Lung (tissue), 12 donors: Measurements from ENCODE around the gene TAF11L5. TPM values are rescaled to one million over a fixed set of nuclear protein-coding genes. Genes with fewer than 3 reads are reported as not detected.
"Not testable (repeated sequence)": the region's sequence is repeated elsewhere in the genome, so short reads cannot be mapped to it uniquely, and the experiment has no call there.

Experiments used
- ATAC-seq: fragments of 200-7000 bp; cut with Tn5 transposase; one replicate; pipeline ENCODE4 v1.9.1; 2020; ENCODE audit warnings: moderate number of reproducible peaks; ENCODE audit not compliant: insufficient read depth, low FRiP score
- DNase-seq, 3 donors: peaks; one replicate each; pipeline ENCODE4 v3.0.0-alpha.2; 2013 to 2017
- H3K27ac ChIP-seq, 2 donors: one replicate each; pipeline ENCODE4 v1.5.1; 2013; ENCODE audit warnings: mild to moderate bottlenecking in 2 of 2, moderate library complexity in 2 of 2, control low read depth in 1 of 2, inconsistent platforms in 1 of 2, low read depth in 1 of 2, low read length in 1 of 2
- H3K27me3 ChIP-seq, 3 donors: one replicate each; pipeline ENCODE4 v1.5.1; 2013; ENCODE audit warnings: low read length in 2 of 3; ENCODE audit not compliant: control insufficient read depth in 3 of 3, insufficient read depth in 3 of 3
- H3K36me3 ChIP-seq, 4 donors: one replicate each; pipeline ENCODE4 v1.5.1; 2013; ENCODE audit warnings: low read length in 4 of 4, mild to moderate bottlenecking in 1 of 4, moderate library complexity in 1 of 4; ENCODE audit not compliant: control insufficient read depth in 4 of 4, insufficient read depth in 4 of 4
- H3K4me1 ChIP-seq, 5 donors: one replicate each; pipeline ENCODE4 v1.5.1; 2013; ENCODE audit warnings: low read length in 5 of 5, mild to moderate bottlenecking in 2 of 5, moderate library complexity in 1 of 5; ENCODE audit not compliant: control insufficient read depth in 5 of 5, insufficient read depth in 5 of 5
- H3K4me3 ChIP-seq: one replicate; pipeline ENCODE4 v1.5.1; 2013; ENCODE audit warnings: mild to moderate bottlenecking, control low read depth, moderate library complexity
- H3K9ac ChIP-seq, 2 donors: one replicate each; pipeline ENCODE4 v1.5.1; 2013; ENCODE audit warnings: low read length in 2 of 2, control low read depth in 1 of 2; ENCODE audit not compliant: insufficient read depth in 1 of 2
- H3K9me3 ChIP-seq, 4 donors: one replicate each; pipeline ENCODE4 v1.5.1; 2013; ENCODE audit warnings: low read length in 3 of 4, mild to moderate bottlenecking in 1 of 4, moderate library complexity in 1 of 4; ENCODE audit not compliant: control insufficient read depth in 4 of 4, insufficient read depth in 3 of 4
- WGBS, 2 donors: extraction: QIAGEN DNeasy Blood & Tissue Kit; methylation state at CpG; one replicate each; pipeline ENCODE4 v1.1.7; 2013; 5-methylcytosine and 5-hydroxymethylcytosine counted together
- polyA plus RNA-seq, 2 donors: library from polyadenylated mRNA; stranded (reverse); fragments of 200-250 nt; gene quantifications; one replicate each; pipeline ENCODE4 v1.2.1, GENCODE V29; 2013
- total RNA-seq, 2 donors: library from RNA; depleted of rRNA in 1 of 2; stranded (reverse); fragments of >200 nt in 1 of 2; gene quantifications; one replicate each; pipeline ENCODE4 v1.2.1, GENCODE V29; 2014 to 2021
- TF ChIP-seq, protein P1 (sequence below): IDR thresholded peaks from 2 replicates; pipeline ENCODE4 v1.5.1; 2012; ENCODE audit warnings: mild to moderate bottlenecking; ENCODE audit errors: control extremely low read depth, extremely low read depth
- donor health status: control.
- donor health status: control.
- donor health status: Bipolar disorder and iron deficiency.
- donor health status: healthy.
- donor health status: DM: yes; HTN: yes; CAD: no.

TAF11L5 gene
- total and polyA plus RNA-seq, 4 donors = not detected

- Histone ChIP-seq H3K27me3 (no peaks in the 10 kb centered on the region), H3K9ac (no peak overlapping the region), H3K4me1 (no peaks in the 10 kb centered on the region), H3K36me3 (no peaks in the 10 kb centered on the region), H3K27ac (no peak overlapping the region), H3K4me3 (no peak overlapping the region), H3K9me3 (no peaks in the 10 kb centered on the region)
- no peak for ATAC-seq
- TF ChIP-seq, protein P1, sequence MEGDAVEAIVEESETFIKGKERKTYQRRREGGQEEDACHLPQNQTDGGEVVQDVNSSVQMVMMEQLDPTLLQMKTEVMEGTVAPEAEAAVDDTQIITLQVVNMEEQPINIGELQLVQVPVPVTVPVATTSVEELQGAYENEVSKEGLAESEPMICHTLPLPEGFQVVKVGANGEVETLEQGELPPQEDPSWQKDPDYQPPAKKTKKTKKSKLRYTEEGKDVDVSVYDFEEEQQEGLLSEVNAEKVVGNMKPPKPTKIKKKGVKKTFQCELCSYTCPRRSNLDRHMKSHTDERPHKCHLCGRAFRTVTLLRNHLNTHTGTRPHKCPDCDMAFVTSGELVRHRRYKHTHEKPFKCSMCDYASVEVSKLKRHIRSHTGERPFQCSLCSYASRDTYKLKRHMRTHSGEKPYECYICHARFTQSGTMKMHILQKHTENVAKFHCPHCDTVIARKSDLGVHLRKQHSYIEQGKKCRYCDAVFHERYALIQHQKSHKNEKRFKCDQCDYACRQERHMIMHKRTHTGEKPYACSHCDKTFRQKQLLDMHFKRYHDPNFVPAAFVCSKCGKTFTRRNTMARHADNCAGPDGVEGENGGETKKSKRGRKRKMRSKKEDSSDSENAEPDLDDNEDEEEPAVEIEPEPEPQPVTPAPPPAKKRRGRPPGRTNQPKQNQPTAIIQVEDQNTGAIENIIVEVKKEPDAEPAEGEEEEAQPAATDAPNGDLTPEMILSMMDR = no peak
- 64 to 95% methylated on average over 2 of the region's 2 CpGs for WGBS, 2 donors
- DNase-seq = no peak
These were observed 42.2 kb upstream of the TAF11L5 start for GRCh38 chr5:17482790-17483189.

DNA sequence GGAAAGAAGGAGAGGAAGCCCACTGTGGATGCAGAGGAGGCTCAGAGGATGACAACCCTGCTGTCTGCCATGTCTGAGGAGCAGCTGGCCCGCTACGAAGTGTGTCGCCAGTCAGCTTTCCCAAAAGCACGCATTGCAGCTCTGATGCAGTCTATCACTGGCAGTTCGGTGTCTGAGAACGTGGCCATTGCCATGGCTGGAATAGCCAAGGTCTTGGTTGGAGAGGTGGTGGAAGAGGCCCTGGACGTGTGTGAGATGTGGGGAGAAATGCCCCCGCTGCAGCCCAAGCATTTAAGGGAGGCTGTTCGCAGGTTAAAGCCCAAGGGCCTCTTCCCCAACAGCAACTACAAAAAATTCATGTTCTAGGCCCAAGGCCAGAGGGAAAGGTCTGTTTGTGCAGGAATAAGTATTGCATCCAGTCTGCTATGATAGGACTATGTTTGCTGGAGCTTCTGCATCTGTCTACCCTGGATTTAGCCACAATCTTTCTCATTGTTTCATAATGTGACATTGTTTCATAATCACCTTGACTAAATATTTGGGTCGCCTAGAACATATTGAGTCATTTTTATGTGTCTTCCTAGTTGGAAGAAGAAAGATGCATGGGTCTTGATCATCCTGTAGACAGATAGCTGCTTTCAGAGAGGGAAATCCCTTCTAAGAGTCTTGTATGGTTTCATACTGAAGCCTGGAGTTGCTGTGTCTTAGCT lies 38.4 kb upstream of the TAF11L5 start:
- H3K27me3 ChIP-seq, H3K27ac ChIP-seq, ATAC-seq, H3K9me3 ChIP-seq, H3K4me3 ChIP-seq, H3K9ac ChIP-seq, DNase-seq, H3K4me1 ChIP-seq, H3K36me3 ChIP-seq: not testable (repeated sequence)
- 88 to 92% methylated on average over 9 to 10 of the region's 10 CpGs for WGBS, 2 donors

- Histone ChIP-seq H3K4me3 (no peak overlapping the region), H3K36me3 (no peaks in the 10 kb centered on the region), H3K9ac (no peak overlapping the region), H3K27ac (no peak overlapping the region), H3K27me3 (no peaks in the 10 kb centered on the region), H3K9me3 (peaks cover 0 to 5% (median 0%) of the 10 kb centered on the region in 4 donors), H3K4me1 (no peaks in the 10 kb centered on the region)
- TF ChIP-seq, protein P1 = no peak
- ATAC-seq (no peak), DNase-seq (no peak)
- WGBS, 2 donors = 95 to 97% methylated on average over 1 of the region's 1 CpG
These were observed 37.9 kb upstream of the TAF11L5 start for GRCh38 chr5:17487174-17487512.

DNA sequence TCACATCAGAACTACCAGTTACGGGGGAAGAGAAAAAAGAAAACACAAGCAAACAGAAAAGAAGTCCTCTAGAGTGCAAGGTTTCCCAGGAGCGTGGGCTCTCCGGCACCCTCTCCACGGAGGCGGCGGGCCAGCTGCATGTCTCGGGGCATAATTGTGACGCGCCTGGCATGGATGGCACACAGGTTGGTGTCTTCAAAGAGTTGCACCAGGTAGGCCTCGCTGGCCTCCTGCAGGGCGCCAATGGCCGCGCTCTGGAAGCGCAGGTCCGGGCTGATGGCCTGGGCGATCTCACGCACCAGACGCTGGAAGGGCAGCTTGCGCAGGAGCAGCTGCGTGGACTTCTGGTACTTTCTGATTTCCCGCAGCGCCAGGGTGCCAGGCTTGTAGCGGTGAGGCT lies 33.8 kb upstream of the TAF11L5 start:
- H3K4me1 ChIP-seq = not testable (repeated sequence)
- WGBS, 2 donors = 94 to 95% methylated on average over 21 to 23 of the region's 23 CpGs

More for the DNA sequence above, 33.8 kb upstream of the TAF11L5 start:
- not testable (repeated sequence) for H3K4me3 ChIP-seq, DNase-seq, H3K27me3 ChIP-seq, H3K9ac ChIP-seq, H3K27ac ChIP-seq, ATAC-seq, H3K9me3 ChIP-seq, H3K36me3 ChIP-seq
